GM23338 (cell line): Measurements from ENCODE around the gene MUC21. TPM values are rescaled to one million over a fixed set of nuclear protein-coding genes. Genes with fewer than 3 reads are reported as not detected.

ENCODE experiments used
- ATAC-seq: fragments of 200-7000 bp; cut with Tn5 transposase; 3 replicates; pipeline ENCODE4 v1.9.1; 2020
- DNase-seq: peaks from one replicate; pipeline ENCODE4 v3.0.0-alpha.2; 2015; ENCODE audit warnings: low spot score
- H2AFZ ChIP-seq: fragments of 200-600 bp; sonication (generic); 2 replicates; pipeline ENCODE4 v1.8.0; 2016; ENCODE audit warnings: antibody characterized with exemption, mild to moderate bottlenecking, moderate library complexity
- H3F3A ChIP-seq: fragments of 200-600 bp; sonication (generic); replicated peaks from 2 replicates; pipeline ENCODE4 v1.8.0; 2017; ENCODE audit warnings: antibody characterized with exemption, mixed run types, low read depth
- H3K27ac ChIP-seq: fragments of 200-600 bp; sonication (generic); 2 replicates; pipeline ENCODE4 v1.6.1; 2016; ENCODE audit warnings: low read depth
- H3K27me3 ChIP-seq: fragments of 200-600 bp; sonication (generic); 2 replicates; pipeline ENCODE4 v1.8.0; 2016; ENCODE audit warnings: mild to moderate bottlenecking, mixed run types, moderate library complexity; ENCODE audit not compliant: insufficient read depth
- H3K36me3 ChIP-seq: fragments of 200-600 bp; sonication (generic); 2 replicates; pipeline ENCODE4 v1.8.0; 2016; ENCODE audit warnings: mild to moderate bottlenecking; ENCODE audit not compliant: insufficient read depth
- H3K4me1 ChIP-seq: fragments of 200-600 bp; sonication (generic); 2 replicates; pipeline ENCODE4 v1.8.0; 2016; ENCODE audit warnings: mild to moderate bottlenecking, moderate library complexity; ENCODE audit not compliant: insufficient read depth
- H3K4me2 ChIP-seq: fragments of 200-600 bp; sonication (generic); 2 replicates; pipeline ENCODE4 v1.7.1; 2017; ENCODE audit warnings: mixed run types
- H3K4me3 ChIP-seq: fragments of 200-600 bp; sonication (generic); 2 replicates; pipeline ENCODE4 v1.6.1; 2016; ENCODE audit warnings: mixed run types
- H3K79me2 ChIP-seq: fragments of 200-600 bp; sonication (generic); replicated peaks from 2 replicates; pipeline ENCODE4 v1.8.0; 2017; ENCODE audit warnings: mild to moderate bottlenecking; ENCODE audit not compliant: insufficient read depth
- H3K9me2 ChIP-seq: fragments of 200-600 bp; sonication (generic); 2 replicates; pipeline ENCODE4 v1.8.0; 2017; ENCODE audit not compliant: insufficient read depth
- H4K20me1 ChIP-seq: fragments of 200-600 bp; sonication (generic); replicated peaks from 2 replicates; pipeline ENCODE4 v1.8.0; 2017; ENCODE audit warnings: mild to moderate bottlenecking; ENCODE audit not compliant: insufficient read depth
- H3K27ac Mint-ChIP-seq: 2 replicates; pipeline ENCODE4 v1.8.0; 2020; ENCODE audit warnings: inconsistent platforms, mild to moderate bottlenecking, moderate library complexity, mixed read lengths
- H3K27me3 Mint-ChIP-seq: 3 replicates; pipeline ENCODE4 v1.8.0; 2022; ENCODE audit warnings: low read depth, mild to moderate bottlenecking, moderate library complexity, mixed read lengths, inconsistent platforms; ENCODE audit not compliant: insufficient read depth, poor library complexity
- H3K36me3 Mint-ChIP-seq: 3 replicates; pipeline ENCODE4 v1.8.0; 2021; ENCODE audit warnings: low read depth, mild to moderate bottlenecking, inconsistent platforms, moderate library complexity, mixed read lengths
- H3K4me1 Mint-ChIP-seq: 3 replicates; pipeline ENCODE4 v1.8.0; 2020; ENCODE audit warnings: mild to moderate bottlenecking, inconsistent platforms, mixed read lengths
- H3K4me3 Mint-ChIP-seq: 3 replicates; pipeline ENCODE4 v1.8.0; 2021; ENCODE audit warnings: moderate library complexity, mild to moderate bottlenecking, inconsistent platforms, mixed read lengths
- H3K9me3 Mint-ChIP-seq: 3 replicates; pipeline ENCODE4 v1.8.0; 2020; ENCODE audit warnings: moderate library complexity, mild to moderate bottlenecking, inconsistent platforms, mixed read lengths
- ETS1 ChIP-seq: IDR thresholded peaks from 2 replicates; pipeline ENCODE4 v1.6.1; 2016; ENCODE audit warnings: antibody characterized with exemption
- EZH2phosphoT487 ChIP-seq: fragments of 200-600 bp; sonication (generic); IDR thresholded peaks from one replicate; pipeline ENCODE4 v1.8.1; 2018; ENCODE audit warnings: antibody characterized with exemption; ENCODE audit not compliant: unreplicated experiment
- JUNB ChIP-seq: IDR thresholded peaks from one replicate; pipeline ENCODE4 v1.6.1; 2016; ENCODE audit warnings: antibody characterized with exemption; ENCODE audit not compliant: unreplicated experiment
- NANOG ChIP-seq: IDR thresholded peaks from 2 replicates; pipeline ENCODE4 v1.6.1; 2016; ENCODE audit warnings: antibody characterized with exemption, borderline replicate concordance
- REST ChIP-seq: IDR thresholded peaks from one replicate; pipeline ENCODE4 v1.6.1; 2018; ENCODE audit warnings: antibody characterized with exemption; ENCODE audit not compliant: unreplicated experiment
- ZNF114 ChIP-seq: fragments of 250-450 bp; sonication (Bioruptor Pico); IDR thresholded peaks from 2 replicates; pipeline ENCODE4 v1.5.0; 2020; ENCODE audit warnings: mild to moderate bottlenecking, moderate library complexity
- ZNF331 ChIP-seq: fragments of 250-450 bp; sonication (Bioruptor Pico); IDR thresholded peaks from 2 replicates; pipeline ENCODE4 v1.5.0; 2020; ENCODE audit warnings: low read depth, mild to moderate bottlenecking, moderate library complexity
- polyA plus RNA-seq: library from polyadenylated mRNA; unstranded; fragments of >200 nt; fragmentation: Nextera tagmentation; extraction: Ambion mirVana; gene quantifications from 2 replicates; pipeline ENCODE4 v1.2.1, GENCODE V29; 2016
- total RNA-seq: library from RNA; depleted of rRNA; stranded (reverse); fragments of >200 nt; shearing (Covaris generic); gene quantifications from 2 replicates; pipeline ENCODE4 v1.2.3, GENCODE V29; 2014

The MUC21 gene
- total and polyA plus RNA-seq, 2 experiments from 2014 or later, result not detected

- H3K9me3 Mint-ChIP-seq, result no peaks in the 10 kb centered on the region
- ATAC-seq, result no peak
- no peak overlapping the region for H2AFZ ChIP-seq
- no peaks in the 10 kb centered on the region for H3K79me2 ChIP-seq
- H3K4me1 ChIP-seq, result peaks cover 17% of the 10 kb centered on the region
- no peak overlapping the region for H3K27ac Mint-ChIP-seq
- H3F3A ChIP-seq, result no peaks in the 10 kb centered on the region
- H3K27me3 Mint-ChIP-seq, result peaks cover 14% of the 10 kb centered on the region
- H3K4me3 Mint-ChIP-seq, result no peak overlapping the region
- H3K4me1 Mint-ChIP-seq, result peaks cover 35% of the 10 kb centered on the region
- peaks cover 5% of the 10 kb centered on the region; the same call in 1 of the 2 replicates for H3K9me2 ChIP-seq
- no peaks in the 10 kb centered on the region for H3K36me3 ChIP-seq
- H3K27ac ChIP-seq, result no peak overlapping the region
- H3K27me3 ChIP-seq, result no peaks in the 10 kb centered on the region
- no peak overlapping the region for H3K4me3 ChIP-seq
- no peak for DNase-seq
- no peaks in the 10 kb centered on the region for H4K20me1 ChIP-seq
- no peak overlapping the region for H3K4me2 ChIP-seq
- TF ChIP-seq ETS1, result no peak
- TF ChIP-seq JUNB, result no peak
- TF ChIP-seq EZH2phosphoT487, result no peak
- H3K36me3 Mint-ChIP-seq, result no peaks in the 10 kb centered on the region; the same call in 2 of the 3 replicates
These were observed 44.8 kb upstream of the MUC21 start for GRCh38 chr6:30938730-30939129.

- H3K27me3 ChIP-seq, result no peaks in the 10 kb centered on the region
- Mint-ChIP-seq H3K4me1 (peaks cover 35% of the 10 kb centered on the region), H3K27ac (no peak overlapping the region), H3K9me3 (no peaks in the 10 kb centered on the region; the same call in 2 of the 3 replicates), H3K27me3 (peaks cover 15% of the 10 kb centered on the region), H3K36me3 (no peaks in the 10 kb centered on the region; the same call in 2 of the 3 replicates), H3K4me3 (no peak overlapping the region)
- TF ChIP-seq REST, result no peak
- TF ChIP-seq ZNF331 (CRISPR knock-in tag), result no peak
- no peak for TF ChIP-seq NANOG
- no peak for TF ChIP-seq ZNF114 (CRISPR knock-in tag)
- no peak for TF ChIP-seq EZH2phosphoT487
- no peaks in the 10 kb centered on the region for H4K20me1 ChIP-seq
- no peak overlapping the region for H3K4me2 ChIP-seq
- no peak overlapping the region for H3K27ac ChIP-seq
- DNase-seq (no peak), ATAC-seq (no peak)
- no peaks in the 10 kb centered on the region for H3F3A ChIP-seq
- H3K4me3 ChIP-seq, result no peak overlapping the region
- H3K79me2 ChIP-seq, result no peaks in the 10 kb centered on the region
- no peak overlapping the region for H2AFZ ChIP-seq
- peaks cover 17% of the 10 kb centered on the region for H3K4me1 ChIP-seq
- H3K36me3 ChIP-seq, result no peaks in the 10 kb centered on the region
- peaks cover 5% of the 10 kb centered on the region; the same call in 1 of the 2 replicates for H3K9me2 ChIP-seq
These were observed 44.0 kb upstream of the MUC21 start for GRCh38 chr6:30939473-30939872.
